Upper lobe of left lung (tissue), 4 donors: ENCODE measurements around the gene RTBDN.
"Not testable (repeated sequence)": the region's sequence is repeated elsewhere in the genome, so short reads cannot be mapped to it uniquely, and the experiment has no call there.

Experiments used
- CTCF ChIP-seq, 6 experiments: fragments of 450-650 bp in 4 of 6; fragments of 200-600 bp in 2 of 6; sonication (generic) in 2 of 6; IDR thresholded peaks; one replicate each; pipeline ENCODE4 v1.5.1; 2016 to 2019; ENCODE audit warnings: antibody characterized with exemption in 6 of 6
- POLR2A ChIP-seq, 4 donors: fragments of 450-650 bp; IDR thresholded peaks; one replicate each; pipeline ENCODE4 v1.5.1; 2016 to 2017; ENCODE audit warnings: antibody characterized with exemption in 4 of 4, mild to moderate bottlenecking in 2 of 4

- TF ChIP-seq CTCF, POLR2A (IDR thresholded peaks at IDR 0.05): not testable (repeated sequence)
Measured at GRCh38 chr19:12817188-12817587, 17.2 kb downstream of the RTBDN start.
